Hepatocyte (in vitro differentiated cells): ENCODE data around the gene PCDHGB4.
"Not testable (repeated sequence)": the region's sequence is repeated elsewhere in the genome, so short reads cannot be mapped to it uniquely, and the experiment has no call there.

ENCODE experiments used
- CTCF ChIP-seq: fragments of 200-600 bp; sonication (generic); IDR thresholded peaks from 2 replicates; pipeline ENCODE4 v1.5.1; 2016; ENCODE audit warnings: antibody characterized with exemption, mild to moderate bottlenecking; ENCODE audit not compliant: poor library complexity
- EZH2 ChIP-seq: fragments of 200-600 bp; sonication (generic); IDR thresholded peaks from 2 replicates; pipeline ENCODE4 v1.6.1; 2016; ENCODE audit warnings: antibody characterized with exemption, mild to moderate bottlenecking, borderline replicate concordance
- EZH2phosphoT487 ChIP-seq: fragments of 200-600 bp; sonication (generic); IDR thresholded peaks from one replicate; pipeline ENCODE4 v1.6.1; 2018; ENCODE audit warnings: antibody characterized with exemption, mild to moderate bottlenecking, low read depth, moderate library complexity; ENCODE audit not compliant: unreplicated experiment, severe bottlenecking

- TF ChIP-seq CTCF, EZH2, EZH2phosphoT487: not testable (repeated sequence)
Observed at GRCh38 chr5:141394401-141395187, 7.1 kb downstream of the PCDHGB4 start.
